ENCODE results near the gene SLFN14. TPM values are rescaled to one million over a fixed set of nuclear protein-coding genes. Genes with fewer than 3 reads are reported as not detected.

SLFN14 gene
- total RNA-seq, 1 experiment from 2014 or later, result not detected

DNA sequence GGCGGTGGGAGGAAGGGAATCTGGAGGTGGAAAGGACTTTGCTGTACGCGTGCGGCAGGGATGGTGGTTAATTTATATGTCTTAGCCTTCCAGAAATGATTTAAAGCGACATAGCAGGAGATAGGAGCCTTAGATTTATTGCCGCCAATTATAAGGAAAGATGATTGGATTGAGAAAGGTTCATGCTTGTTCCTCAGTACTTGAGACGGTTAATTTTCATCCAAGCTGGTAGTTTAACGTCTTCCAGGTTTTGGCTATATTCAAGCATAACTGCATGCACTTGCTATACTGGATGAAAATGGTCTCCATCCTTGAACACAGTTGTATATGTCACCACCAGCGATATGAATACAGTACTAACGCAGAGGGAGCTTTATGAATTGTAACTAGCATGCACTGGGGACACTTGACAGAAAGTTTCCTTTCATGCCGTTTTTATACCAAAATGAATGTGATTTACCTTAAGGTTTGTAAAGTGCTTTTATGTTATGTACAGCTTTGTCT, 18.4 kb upstream of the SLFN14 start:
- Histone ChIP-seq H3K27me3 (ENCODE audit: control insufficient read depth, insufficient read depth, low read length) (no peaks in the 10 kb centered on the region), H3K4me3 (ENCODE audit: low read depth in 2 of 2, low read length in 2 of 2) (peak overlapping the region; percentile 73 to 85), H3K27ac (ENCODE audit: low read length) (peak overlapping the region; percentile 87), H3K36me3 (ENCODE audit: control insufficient read depth, insufficient read depth, low read length) (no peaks in the 10 kb centered on the region; the same call in 1 of the 2 replicates), H3K4me1 (ENCODE audit: control insufficient read depth, insufficient read depth, low read length) (peaks cover 19% of the 10 kb centered on the region), H3K9me3 (ENCODE audit: control insufficient read depth, insufficient read depth, low read depth, low read length) (no peaks in the 10 kb centered on the region)
- BruUV-seq (replicated peaks), result TSS peak; percentile 67
- POLR2A ChIA-PET, result interaction anchor here (0.6 to 1.3 kb wide), 4 partner anchors 8 to 275 kb away, joined by 3 to 5 read pairs (median 4); partner anchors contain the start of gene AP2B1
- CTCF ChIA-PET, result interaction anchor here (0.5 kb wide), 1 partner anchor 23 kb away, joined by 3 read pairs; no protein-coding TSS in a partner anchor
- intact Hi-C loops (cut with micrococcal nuclease; ENCODE audit: unreplicated experiment), result no loop called here
- TF ChIP-seq POLR2AphosphoS5 (IDR thresholded peaks at IDR 0.05; ENCODE audit: low read depth, low read length), result no peak
- TF ChIP-seq SIN3A (IDR thresholded peaks at IDR 0.05; ENCODE audit: borderline replicate concordance, insufficient read depth, low read depth, low read length), result no peak
- TF ChIP-seq, protein P1, sequence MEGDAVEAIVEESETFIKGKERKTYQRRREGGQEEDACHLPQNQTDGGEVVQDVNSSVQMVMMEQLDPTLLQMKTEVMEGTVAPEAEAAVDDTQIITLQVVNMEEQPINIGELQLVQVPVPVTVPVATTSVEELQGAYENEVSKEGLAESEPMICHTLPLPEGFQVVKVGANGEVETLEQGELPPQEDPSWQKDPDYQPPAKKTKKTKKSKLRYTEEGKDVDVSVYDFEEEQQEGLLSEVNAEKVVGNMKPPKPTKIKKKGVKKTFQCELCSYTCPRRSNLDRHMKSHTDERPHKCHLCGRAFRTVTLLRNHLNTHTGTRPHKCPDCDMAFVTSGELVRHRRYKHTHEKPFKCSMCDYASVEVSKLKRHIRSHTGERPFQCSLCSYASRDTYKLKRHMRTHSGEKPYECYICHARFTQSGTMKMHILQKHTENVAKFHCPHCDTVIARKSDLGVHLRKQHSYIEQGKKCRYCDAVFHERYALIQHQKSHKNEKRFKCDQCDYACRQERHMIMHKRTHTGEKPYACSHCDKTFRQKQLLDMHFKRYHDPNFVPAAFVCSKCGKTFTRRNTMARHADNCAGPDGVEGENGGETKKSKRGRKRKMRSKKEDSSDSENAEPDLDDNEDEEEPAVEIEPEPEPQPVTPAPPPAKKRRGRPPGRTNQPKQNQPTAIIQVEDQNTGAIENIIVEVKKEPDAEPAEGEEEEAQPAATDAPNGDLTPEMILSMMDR (IDR thresholded peaks at IDR 0.05), result no peak
- in situ Hi-C loops (cut with HindIII; ENCODE audit: low pct_unique_long_range_greater_than_20kb, low sequenced_read_pairs), result no loop called here
- DNase-seq (ENCODE audit: low read depth, low spot score) (no peak), ATAC-seq (no peak)

DNA sequence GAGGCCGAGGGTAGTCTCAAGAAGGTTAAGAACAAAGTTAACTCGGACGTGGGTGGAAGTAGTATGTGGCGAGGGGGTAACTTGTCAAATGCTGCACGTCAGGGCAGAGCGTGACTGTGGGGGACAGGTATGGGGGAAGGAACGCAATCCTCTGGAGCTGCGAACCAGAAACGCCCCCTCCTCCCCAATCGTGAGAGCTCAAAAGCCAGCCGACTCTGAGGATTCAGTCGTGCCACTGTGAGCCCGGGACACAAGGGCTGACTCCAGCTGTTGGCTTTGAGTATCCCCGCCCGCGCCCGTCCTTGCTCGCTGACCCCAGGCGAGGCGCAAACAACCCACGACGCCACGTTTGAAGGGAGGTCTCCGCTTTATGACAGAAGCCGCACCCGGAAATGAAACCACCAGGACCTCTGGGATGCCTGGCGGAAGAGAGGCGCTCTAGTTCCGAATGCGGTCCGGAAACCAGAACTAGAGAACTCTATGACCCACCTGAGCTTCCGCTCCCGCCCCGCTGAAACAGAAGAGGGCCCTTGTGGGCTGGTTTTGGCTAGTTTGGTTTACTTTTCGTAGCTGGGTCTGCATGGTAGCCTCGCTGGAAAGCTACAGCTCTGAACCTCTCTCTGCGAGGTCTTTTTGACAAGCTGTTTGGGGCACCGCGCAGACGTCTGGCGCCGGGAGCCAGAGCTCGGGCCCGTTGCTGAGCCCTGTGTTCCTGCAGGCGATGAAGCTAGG, 17.7 kb upstream of the SLFN14 start, which contains the start of gene PEX12:
Gene PEX12 (minus strand): TSS at position 375 of the 732 bp plus-strand sequence. CDS start 550 bp downstream, outside the sequence.
- DNase-seq (ENCODE audit: low read depth, low spot score) (peak; percentile 70), ATAC-seq (peak; percentile 99)
- ChIA-PET POLR2A (interaction anchor here (0.5 to 1.3 kb wide), 6 partner anchors 8 to 276 kb away, joined by 3 to 9 read pairs (median 4); partner anchors contain the start of gene AP2B1), CTCF (interaction anchor here (0.5 to 1.3 kb wide), 3 partner anchors 23 to 185 kb away, joined by 4 read pairs; no protein-coding TSS in a partner anchor)
- H3K27me3 ChIP-seq (ENCODE audit: control insufficient read depth, insufficient read depth, low read length), result no peaks in the 10 kb centered on the region
- peak within 1 kb of the TSS; percentile 87 for H3K27ac ChIP-seq (ENCODE audit: low read length)
- H3K36me3 ChIP-seq (ENCODE audit: control insufficient read depth, insufficient read depth, low read length), result no peaks in the 10 kb centered on the region; the same call in 1 of the 2 replicates
- BruUV-seq (replicated peaks), result no TSS peak
- H3K4me1 ChIP-seq (ENCODE audit: control insufficient read depth, insufficient read depth, low read length), result peaks cover 19% of the 10 kb centered on the region
- H3K9me3 ChIP-seq (ENCODE audit: control insufficient read depth, insufficient read depth, low read depth, low read length), result no peaks in the 10 kb centered on the region
- in situ Hi-C loops (cut with HindIII; ENCODE audit: low pct_unique_long_range_greater_than_20kb, low sequenced_read_pairs), result no loop called here
- intact Hi-C loops (cut with micrococcal nuclease; ENCODE audit: unreplicated experiment), result no loop called here
- TF ChIP-seq, protein P2, sequence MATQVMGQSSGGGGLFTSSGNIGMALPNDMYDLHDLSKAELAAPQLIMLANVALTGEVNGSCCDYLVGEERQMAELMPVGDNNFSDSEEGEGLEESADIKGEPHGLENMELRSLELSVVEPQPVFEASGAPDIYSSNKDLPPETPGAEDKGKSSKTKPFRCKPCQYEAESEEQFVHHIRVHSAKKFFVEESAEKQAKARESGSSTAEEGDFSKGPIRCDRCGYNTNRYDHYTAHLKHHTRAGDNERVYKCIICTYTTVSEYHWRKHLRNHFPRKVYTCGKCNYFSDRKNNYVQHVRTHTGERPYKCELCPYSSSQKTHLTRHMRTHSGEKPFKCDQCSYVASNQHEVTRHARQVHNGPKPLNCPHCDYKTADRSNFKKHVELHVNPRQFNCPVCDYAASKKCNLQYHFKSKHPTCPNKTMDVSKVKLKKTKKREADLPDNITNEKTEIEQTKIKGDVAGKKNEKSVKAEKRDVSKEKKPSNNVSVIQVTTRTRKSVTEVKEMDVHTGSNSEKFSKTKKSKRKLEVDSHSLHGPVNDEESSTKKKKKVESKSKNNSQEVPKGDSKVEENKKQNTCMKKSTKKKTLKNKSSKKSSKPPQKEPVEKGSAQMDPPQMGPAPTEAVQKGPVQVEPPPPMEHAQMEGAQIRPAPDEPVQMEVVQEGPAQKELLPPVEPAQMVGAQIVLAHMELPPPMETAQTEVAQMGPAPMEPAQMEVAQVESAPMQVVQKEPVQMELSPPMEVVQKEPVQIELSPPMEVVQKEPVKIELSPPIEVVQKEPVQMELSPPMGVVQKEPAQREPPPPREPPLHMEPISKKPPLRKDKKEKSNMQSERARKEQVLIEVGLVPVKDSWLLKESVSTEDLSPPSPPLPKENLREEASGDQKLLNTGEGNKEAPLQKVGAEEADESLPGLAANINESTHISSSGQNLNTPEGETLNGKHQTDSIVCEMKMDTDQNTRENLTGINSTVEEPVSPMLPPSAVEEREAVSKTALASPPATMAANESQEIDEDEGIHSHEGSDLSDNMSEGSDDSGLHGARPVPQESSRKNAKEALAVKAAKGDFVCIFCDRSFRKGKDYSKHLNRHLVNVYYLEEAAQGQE (IDR thresholded peaks at IDR 0.05; ENCODE audit: insufficient read depth in 1 of 2, low read depth in 2 of 2, low read length in 1 of 2), result peak; percentile 28 to 43; a peak in 1 of 4 replicates
- TF ChIP-seq, protein P1 (IDR thresholded peaks at IDR 0.05), result no peak
- TF ChIP-seq SIN3A (IDR thresholded peaks at IDR 0.05; ENCODE audit: borderline replicate concordance, insufficient read depth, low read depth, low read length) (peak; percentile 98; the same call in 1 of the 2 replicates), TCF7L2 (IDR thresholded peaks at IDR 0.05; ENCODE audit: low read depth, low read length) (peak; percentile 81), POLR2AphosphoS5 (IDR thresholded peaks at IDR 0.05; ENCODE audit: low read depth, low read length) (peak; percentile 99)
- H3K4me3 ChIP-seq (ENCODE audit: low read depth in 2 of 2, low read length in 2 of 2), result peak within 1 kb of the TSS; percentile 73 to 85

Measured in Panc1 (cell line).